H1 (cell line): ENCODE data around the gene NR2E1. TPM values are rescaled to one million over a fixed set of nuclear protein-coding genes. Genes with fewer than 3 reads are reported as not detected.

Source experiments
- CTCF ChIA-PET: fragments of 300-600 bp; sonication (Branson Sonifier 250); formaldehyde crosslinking; loops from one replicate; lab custom pipeline; 2021; ENCODE audit not compliant: partially characterized antibody; lab: Charles Lee
- POLR2A ChIA-PET: fragments of 300-600 bp; sonication (Branson Sonifier 250); formaldehyde crosslinking; loops from one replicate; lab custom pipeline; 2021; ENCODE audit warnings: inconsistent platforms; ENCODE audit not compliant: partially characterized antibody; lab: Charles Lee
- DNase-seq, 2 experiments: peaks; one replicate each; pipeline versions ENCODE4 v3.0.0 to v3.0.0-alpha.2; 2010 to 2022; ENCODE audit warnings: low spot score in 2 of 2, low read depth in 1 of 2, mixed read lengths in 1 of 2
- FAIRE-seq: peaks from 2 replicates; lab custom pipeline; 2011; peaks lifted over from hg19 to GRCh38; lab: Jason Lieb, UNC
- H2AFZ ChIP-seq: 2 replicates; pipeline ENCODE4 v1.8.1; 2012; ENCODE audit warnings: low read length, inconsistent platforms
- H2AK5ac ChIP-seq: 2 replicates; pipeline ENCODE4 v1.6.1; 2013; ENCODE audit warnings: low read depth, low read length
- H2BK120ac ChIP-seq: replicated peaks from 2 replicates; pipeline ENCODE3; 2013; ENCODE audit warnings: low read depth, low read length, inconsistent platforms
- H2BK12ac ChIP-seq: 2 replicates; pipeline ENCODE4 v1.6.1; 2013; ENCODE audit warnings: low read depth, low read length
- H2BK15ac ChIP-seq: 2 replicates; pipeline ENCODE4 v1.6.1; 2013; ENCODE audit warnings: low read length
- H2BK20ac ChIP-seq: 2 replicates; pipeline ENCODE4 v1.6.1; 2013; ENCODE audit warnings: low read length
- H2BK5ac ChIP-seq: 2 replicates; pipeline ENCODE4 v1.6.1; 2013; ENCODE audit warnings: low read depth, low read length
- H3K14ac ChIP-seq: 2 replicates; pipeline ENCODE4 v1.6.1; 2013; ENCODE audit warnings: inconsistent platforms; ENCODE audit not compliant: insufficient read length
- H3K18ac ChIP-seq: 2 replicates; pipeline ENCODE4 v1.6.1; 2013; ENCODE audit warnings: low read length; ENCODE audit errors: extremely low read depth
- H3K23ac ChIP-seq: 2 replicates; pipeline ENCODE4 v1.6.1; 2013; ENCODE audit warnings: inconsistent platforms; ENCODE audit not compliant: insufficient read length
- H3K23me2 ChIP-seq: 2 replicates; pipeline ENCODE4 v1.6.1; 2013; ENCODE audit warnings: low read depth, low read length
- H3K27ac ChIP-seq: 2 replicates; pipeline ENCODE4 v1.6.1; 2011; ENCODE audit warnings: low read depth, low read length, inconsistent platforms
- H3K27me3 ChIP-seq, 4 experiments: replicated peaks in 1 of 4; 1 replicate in 1 of 4; 2 replicates in 3 of 4; pipeline versions ENCODE4 v1.6.1 to v1.8.1; 2011 to 2013; ENCODE audit warnings: low read length in 3 of 4, mild to moderate bottlenecking in 3 of 4, inconsistent platforms in 2 of 4, mixed read lengths in 2 of 4, moderate library complexity in 1 of 4; ENCODE audit not compliant: control insufficient read depth in 3 of 4, insufficient read depth in 3 of 4; ENCODE audit errors: extremely low read depth in 1 of 4
- H3K36me3 ChIP-seq, 4 experiments: 2 replicates each; pipeline versions ENCODE4 v1.6.1 to v1.8.1; 2011 to 2013; ENCODE audit warnings: mild to moderate bottlenecking in 4 of 4, low read length in 3 of 4, moderate library complexity in 2 of 4, control low read depth in 1 of 4, inconsistent platforms in 1 of 4; ENCODE audit not compliant: insufficient read depth in 4 of 4, control insufficient read depth in 2 of 4
- H3K4ac ChIP-seq: replicated peaks from 2 replicates; pipeline ENCODE3; 2013; ENCODE audit warnings: low read length, low read depth, mixed read lengths, inconsistent platforms; ENCODE audit not compliant: insufficient read length
- H3K4me1 ChIP-seq, 4 experiments: replicated peaks in 1 of 4; 1 replicate in 1 of 4; 2 replicates in 3 of 4; pipeline versions ENCODE4 v1.6.1 to v1.8.1; 2011 to 2013; ENCODE audit warnings: low read length in 3 of 4, inconsistent platforms in 2 of 4, mixed read lengths in 1 of 4; ENCODE audit not compliant: insufficient read depth in 4 of 4, control insufficient read depth in 3 of 4
- H3K4me2 ChIP-seq, 2 experiments: 2 replicates each; pipeline versions ENCODE4 v1.6.1 to v1.8.1; 2011 to 2013; ENCODE audit warnings: low read depth in 2 of 2, low read length in 2 of 2, control low read depth in 1 of 2, inconsistent platforms in 1 of 2, mild to moderate bottlenecking in 1 of 2; ENCODE audit not compliant: insufficient read depth in 1 of 2
- H3K4me3 ChIP-seq, 4 experiments: fragments of 200-600, 300-600 bp in 1 of 4; sonication (generic), shearing (Covaris generic), sonication (Bioruptor Twin) in 1 of 4; 2 replicates each; pipeline versions ENCODE4 v1.5.1 to v1.8.1; 2011 to 2016; ENCODE audit warnings: low read length in 4 of 4, low read depth in 3 of 4, control low read depth in 2 of 4, inconsistent platforms in 2 of 4, mild to moderate bottlenecking in 2 of 4, mixed read lengths in 1 of 4, moderate library complexity in 1 of 4; ENCODE audit not compliant: insufficient read depth in 2 of 4; ENCODE audit errors: extremely low read depth in 1 of 4
- H3K56ac ChIP-seq: replicated peaks from 2 replicates; pipeline ENCODE3; 2013; ENCODE audit warnings: low read depth, mild to moderate bottlenecking, mixed read lengths, low read length, inconsistent platforms; ENCODE audit not compliant: insufficient read length
- H3K79me1 ChIP-seq: 2 replicates; pipeline ENCODE4 v1.6.1; 2013; ENCODE audit warnings: low read depth, low read length, control low read depth
- H3K79me2 ChIP-seq, 2 experiments: 2 replicates each; pipeline versions ENCODE4 v1.6.1 to v1.8.1; 2012 to 2013; ENCODE audit warnings: low read length in 2 of 2, mild to moderate bottlenecking in 2 of 2, inconsistent platforms in 1 of 2; ENCODE audit not compliant: insufficient read depth in 2 of 2, control insufficient read depth in 1 of 2
- H3K9ac ChIP-seq, 4 experiments: replicated peaks in 1 of 4; 1 replicate in 1 of 4; 2 replicates in 3 of 4; pipeline versions ENCODE4 v1.6.1 to v1.8.1; 2011 to 2013; ENCODE audit warnings: low read depth in 3 of 4, low read length in 3 of 4, control low read depth in 2 of 4, mild to moderate bottlenecking in 2 of 4, moderate library complexity in 2 of 4, inconsistent platforms in 1 of 4; ENCODE audit errors: extremely low read depth in 1 of 4
- H3K9me3 ChIP-seq, 2 experiments: 2 replicates each; pipeline versions ENCODE4 v1.6.1 to v1.8.1; 2012 to 2013; ENCODE audit warnings: mild to moderate bottlenecking in 2 of 2, moderate library complexity in 2 of 2, control low read depth in 1 of 2, inconsistent platforms in 1 of 2, low read depth in 1 of 2, low read length in 1 of 2, mixed read lengths in 1 of 2; ENCODE audit not compliant: insufficient read depth in 2 of 2
- H4K20me1 ChIP-seq, 2 experiments: replicated peaks in 1 of 2; 2 replicates each; pipeline versions ENCODE3 to v1.8.1; 2011 to 2013; ENCODE audit warnings: inconsistent platforms in 2 of 2, low read length in 2 of 2, mild to moderate bottlenecking in 1 of 2; ENCODE audit not compliant: insufficient read depth in 2 of 2, control insufficient read depth in 1 of 2
- H4K5ac ChIP-seq: 2 replicates; pipeline ENCODE4 v1.6.1; 2013; ENCODE audit warnings: low read length, low read depth, mixed read lengths, inconsistent platforms; ENCODE audit not compliant: insufficient read length
- H4K8ac ChIP-seq: 2 replicates; pipeline ENCODE4 v1.8.0; 2013; ENCODE audit warnings: mild to moderate bottlenecking, moderate library complexity, low read length, inconsistent platforms; ENCODE audit not compliant: insufficient read depth; ENCODE audit errors: extremely low read depth
- H4K91ac ChIP-seq: replicated peaks from 2 replicates; pipeline ENCODE3; 2013; ENCODE audit warnings: low read length, mixed read lengths, inconsistent platforms; ENCODE audit not compliant: insufficient read length
- BCL11A ChIP-seq, 2 experiments: IDR thresholded peaks; one replicate each; pipeline ENCODE4 v1.6.1; 2011; ENCODE audit warnings: low read depth in 2 of 2, low read length in 2 of 2, mild to moderate bottlenecking in 2 of 2
- JUN ChIP-seq: IDR thresholded peaks from 2 replicates; pipeline ENCODE4 v1.6.1; 2011; ENCODE audit warnings: low read depth, mild to moderate bottlenecking, improper control_type of control experiment, low read length
- KDM4A ChIP-seq: IDR thresholded peaks from one replicate; pipeline ENCODE4 v1.7.1; 2012; ENCODE audit warnings: low read depth, mild to moderate bottlenecking, moderate library complexity, low read length, inconsistent platforms; ENCODE audit not compliant: severe bottlenecking
- KDM5A ChIP-seq: fragments of 200-600 bp; IDR thresholded peaks from 2 replicates; pipeline ENCODE4 v1.7.1; 2012; ENCODE audit warnings: mild to moderate bottlenecking, low read length, inconsistent platforms, mixed read lengths
- RAD21 ChIP-seq, 2 experiments: IDR thresholded peaks in 1 of 2; conservative IDR thresholded peaks in 1 of 2; 2 replicates each; pipeline ENCODE4 v1.6.1; 2011; ENCODE audit warnings: low read depth in 2 of 2, low read length in 2 of 2, improper control_type of control experiment in 1 of 2, inconsistent platforms in 1 of 2, mild to moderate bottlenecking in 1 of 2, moderate library complexity in 1 of 2
- RFX5 ChIP-seq: IDR thresholded peaks from 2 replicates; pipeline ENCODE4 v1.6.1; 2011; ENCODE audit warnings: low read depth, low read length, improper control_type of control experiment, borderline replicate concordance
- SIRT6 ChIP-seq: IDR thresholded peaks from one replicate; pipeline ENCODE4 v1.7.1; 2012; ENCODE audit warnings: low read length, inconsistent platforms
- SRF ChIP-seq: IDR thresholded peaks from 2 replicates; pipeline ENCODE4 v1.6.1; 2011; ENCODE audit warnings: mild to moderate bottlenecking, low read depth, low read length, moderate library complexity
- SUZ12 ChIP-seq: fragments of 200-600 bp; sonication (generic); IDR thresholded peaks from 2 replicates; pipeline ENCODE4 v1.6.1; 2012; ENCODE audit warnings: mild to moderate bottlenecking, inconsistent platforms, low read length, moderate library complexity, mixed read lengths
- TBP ChIP-seq: IDR thresholded peaks from 2 replicates; pipeline ENCODE4 v1.6.1; 2011; ENCODE audit warnings: low read depth, low read length, improper control_type of control experiment
- WGBS, 2 experiments: shearing (Covaris generic) in 1 of 2; methylation state at CpG; one replicate each; pipeline versions ENCODE4 v1.1.6 to v1.1.7; 2013 to 2015; ENCODE audit warnings: low lambda C conversion rate in 2 of 2, mixed read lengths in 2 of 2, inconsistent platforms in 1 of 2, low coverage in 1 of 2, missing lambda C conversion rate in 1 of 2; ENCODE audit not compliant: insufficient replicate concordance in 2 of 2, insufficient coverage in 1 of 2, insufficient read length in 1 of 2; ENCODE audit errors: extremely low coverage in 1 of 2, missing lambda C conversion rate in 1 of 2; 5-methylcytosine and 5-hydroxymethylcytosine counted together
- polyA plus RNA-seq, 7 experiments: library from polyadenylated mRNA; depleted of rRNA in 3 of 7; stranded (reverse) in 5 of 7; unstranded in 2 of 7; fragments of >200 nt in 5 of 7; fragments of 200-250 nt in 2 of 7; gene quantifications; 1 replicate in 5 of 7; 2 replicates in 1 of 7; 4 replicates in 1 of 7; pipeline versions ENCODE4 v1.2.1 to v1.2.3, GENCODE V29; 2011 to 2013; ENCODE audit warnings: missing spikeins in 2 of 7, mixed read lengths in 2 of 7
- total RNA-seq: library from RNA; stranded (reverse); fragmentation: NEBNext Ultra II Directional; extraction: Animal tissue kit (Norgen Biotek cat#: 25700); gene quantifications from 2 replicates; pipeline ENCODE4 v1.2.1, GENCODE V29; 2021
- TF ChIP-seq, protein P1 (sequence below): IDR thresholded peaks from 2 replicates; pipeline ENCODE4 v1.6.1; 2012; ENCODE audit warnings: low read length, inconsistent platforms

NR2E1 gene
- total and polyA plus RNA-seq, 2 of the 8 experiments (the other 6 are each of a cell fraction or from before 2014, with no cell fraction given) = not detected

- FAIRE-seq (peak; percentile 88), DNase-seq (no peak)
- H4K91ac ChIP-seq = no peak overlapping the region
- no peak overlapping the region for H2BK15ac ChIP-seq
- CTCF ChIA-PET = interaction anchor here (0.9 to 2.6 kb wide), 11 partner anchors 9 to 328 kb away, joined by 3 to 12 read pairs (median 5); no protein-coding TSS in a partner anchor
- H2AFZ ChIP-seq = no peak overlapping the region
- H3K79me2 ChIP-seq = no peaks in the 10 kb centered on the region
- no peak overlapping the region for H3K27ac ChIP-seq
- H3K23ac ChIP-seq = no peak overlapping the region
- 7% methylated on average over 6 of the region's 6 CpGs; no CpG with 5 or more reads in 1 of the 2 experiments for WGBS, 2 experiments
- H2BK12ac ChIP-seq = 0 out of 2 replicates have a peak overlapping the region, but pooled peaks have one; percentile 54
- H3K4me1 ChIP-seq = peaks cover 14 to 40% (median 21%) of the 10 kb centered on the region in 4 experiments
- H3K4me3 ChIP-seq = no peak overlapping the region
- no peak overlapping the region for H2BK120ac ChIP-seq
- H3K56ac ChIP-seq = no peak overlapping the region
- no peak overlapping the region for H4K8ac ChIP-seq
- H2BK20ac ChIP-seq = no peak overlapping the region
- H4K5ac ChIP-seq = no peak overlapping the region
- H3K14ac ChIP-seq = no peak overlapping the region
- H3K4ac ChIP-seq = no peak overlapping the region
- H3K9me3 ChIP-seq = no peaks in the 10 kb centered on the region
- H3K23me2 ChIP-seq = peaks cover 7% of the 10 kb centered on the region; the same call in 1 of the 2 replicates
- peaks cover 17 to 26% of the 10 kb centered on the region in 2 experiments for H4K20me1 ChIP-seq
- peaks cover 0 to 5% (median 0%) of the 10 kb centered on the region in 4 experiments; a peak in 1 of 8 replicates for H3K36me3 ChIP-seq
- H2BK5ac ChIP-seq = no peak overlapping the region
- H3K4me2 ChIP-seq = peak overlapping the region; percentile 5 to 83; a peak in 1 of 4 replicates
- no peak overlapping the region for H2AK5ac ChIP-seq
- H3K27me3 ChIP-seq = peaks cover 95 to 100% (median 98%) of the 10 kb centered on the region in 4 experiments
- no peak overlapping the region for H3K9ac ChIP-seq
- no peaks in the 10 kb centered on the region for H3K79me1 ChIP-seq
- POLR2A ChIA-PET = interaction anchor here (0.9 kb wide), 1 partner anchor 39 kb away, joined by 3 read pairs; no protein-coding TSS in a partner anchor
- no peak overlapping the region for H3K18ac ChIP-seq
- TF ChIP-seq SUZ12 = no peak
- no peak for TF ChIP-seq SRF
- TF ChIP-seq KDM5A = no peak
- no peak for TF ChIP-seq SIRT6
- TF ChIP-seq RFX5 = no peak
- TF ChIP-seq TBP = no peak
- TF ChIP-seq KDM4A = no peak
- no peak for TF ChIP-seq JUN
- no peak for TF ChIP-seq BCL11A (IDR thresholded peaks at IDR 0.05; ENCODE audit: low read depth in 2 of 2, low read length in 2 of 2)
- TF ChIP-seq, protein P1, sequence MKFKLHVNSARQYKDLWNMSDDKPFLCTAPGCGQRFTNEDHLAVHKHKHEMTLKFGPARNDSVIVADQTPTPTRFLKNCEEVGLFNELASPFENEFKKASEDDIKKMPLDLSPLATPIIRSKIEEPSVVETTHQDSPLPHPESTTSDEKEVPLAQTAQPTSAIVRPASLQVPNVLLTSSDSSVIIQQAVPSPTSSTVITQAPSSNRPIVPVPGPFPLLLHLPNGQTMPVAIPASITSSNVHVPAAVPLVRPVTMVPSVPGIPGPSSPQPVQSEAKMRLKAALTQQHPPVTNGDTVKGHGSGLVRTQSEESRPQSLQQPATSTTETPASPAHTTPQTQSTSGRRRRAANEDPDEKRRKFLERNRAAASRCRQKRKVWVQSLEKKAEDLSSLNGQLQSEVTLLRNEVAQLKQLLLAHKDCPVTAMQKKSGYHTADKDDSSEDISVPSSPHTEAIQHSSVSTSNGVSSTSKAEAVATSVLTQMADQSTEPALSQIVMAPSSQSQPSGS = no peak
- TF ChIP-seq RAD21 (IDR thresholded peaks at IDR 0.05 in 1 of 2, conservative IDR thresholded peaks at IDR 0.05 in 1 of 2; ENCODE audit: low read depth in 2 of 2, low read length in 2 of 2) = peak; percentile 34 to 46; a peak in 3 of 4 replicates
These were observed 2.6 kb upstream of the NR2E1 start for GRCh38 chr6:108163267-108163643.
